NB4 (cell line): ENCODE measurements around the gene AHDC1.

Source experiments
- MYC ChIP-seq: IDR thresholded peaks from 2 replicates; pipeline ENCODE4 v1.6.1; 2011; ENCODE audit warnings: low read depth, low read length
- POLR2A ChIP-seq: IDR thresholded peaks from 2 replicates; pipeline ENCODE4 v1.6.1; 2011; ENCODE audit warnings: mild to moderate bottlenecking; ENCODE audit not compliant: insufficient read length; ENCODE audit errors: extremely low read depth
- TF ChIP-seq, protein P1 (sequence below): IDR thresholded peaks from one replicate; pipeline ENCODE4 v1.5.1; 2012; ENCODE audit warnings: low read depth, low read length
- TF ChIP-seq, protein P2 (sequence below): IDR thresholded peaks from 2 replicates; pipeline ENCODE4 v1.6.1; 2011; ENCODE audit warnings: low read depth, low read length

DNA sequence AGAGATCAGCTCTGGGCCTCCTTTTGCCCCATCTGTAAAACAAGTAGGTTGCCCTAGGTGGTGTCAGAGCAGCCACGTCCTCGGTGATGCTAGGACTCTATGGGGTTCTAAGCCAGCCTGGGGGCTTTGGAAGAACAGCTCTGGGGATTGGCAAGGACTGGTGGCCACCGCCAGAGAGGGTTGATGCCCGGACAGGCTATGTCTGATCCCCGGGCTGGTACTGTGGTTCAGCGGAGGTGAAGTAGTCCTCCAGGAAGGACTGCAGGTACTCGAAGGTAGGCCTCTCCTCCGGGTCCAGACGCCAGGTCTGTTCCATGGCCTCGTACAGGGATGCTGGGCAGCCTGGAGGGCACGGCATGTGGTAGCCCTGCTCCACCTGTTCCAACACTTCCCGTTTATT, 8.8 kb upstream of the AHDC1 start:
- TF ChIP-seq, protein P1, sequence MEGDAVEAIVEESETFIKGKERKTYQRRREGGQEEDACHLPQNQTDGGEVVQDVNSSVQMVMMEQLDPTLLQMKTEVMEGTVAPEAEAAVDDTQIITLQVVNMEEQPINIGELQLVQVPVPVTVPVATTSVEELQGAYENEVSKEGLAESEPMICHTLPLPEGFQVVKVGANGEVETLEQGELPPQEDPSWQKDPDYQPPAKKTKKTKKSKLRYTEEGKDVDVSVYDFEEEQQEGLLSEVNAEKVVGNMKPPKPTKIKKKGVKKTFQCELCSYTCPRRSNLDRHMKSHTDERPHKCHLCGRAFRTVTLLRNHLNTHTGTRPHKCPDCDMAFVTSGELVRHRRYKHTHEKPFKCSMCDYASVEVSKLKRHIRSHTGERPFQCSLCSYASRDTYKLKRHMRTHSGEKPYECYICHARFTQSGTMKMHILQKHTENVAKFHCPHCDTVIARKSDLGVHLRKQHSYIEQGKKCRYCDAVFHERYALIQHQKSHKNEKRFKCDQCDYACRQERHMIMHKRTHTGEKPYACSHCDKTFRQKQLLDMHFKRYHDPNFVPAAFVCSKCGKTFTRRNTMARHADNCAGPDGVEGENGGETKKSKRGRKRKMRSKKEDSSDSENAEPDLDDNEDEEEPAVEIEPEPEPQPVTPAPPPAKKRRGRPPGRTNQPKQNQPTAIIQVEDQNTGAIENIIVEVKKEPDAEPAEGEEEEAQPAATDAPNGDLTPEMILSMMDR: no peak
- TF ChIP-seq POLR2A: no peak
- no peak for TF ChIP-seq MYC
- TF ChIP-seq, protein P2, sequence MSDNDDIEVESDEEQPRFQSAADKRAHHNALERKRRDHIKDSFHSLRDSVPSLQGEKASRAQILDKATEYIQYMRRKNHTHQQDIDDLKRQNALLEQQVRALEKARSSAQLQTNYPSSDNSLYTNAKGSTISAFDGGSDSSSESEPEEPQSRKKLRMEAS: no peak
